Smooth muscle cell (in vitro differentiated cells): ENCODE results near the gene PSEN2. TPM values are rescaled to one million over a fixed set of nuclear protein-coding genes. Genes with fewer than 3 reads are reported as not detected.

ENCODE experiments used
- DNase-seq: peaks from one replicate; lab custom pipeline; 2025; ENCODE audit not compliant: unreplicated experiment; lab: John Stamatoyannopoulos, UW
- H2AFZ ChIP-seq: fragments of 200-600 bp; sonication (generic); 2 replicates; pipeline ENCODE4 v1.6.0; 2016; ENCODE audit warnings: antibody characterized with exemption, low read depth, mild to moderate bottlenecking
- H3F3A ChIP-seq: fragments of 200-600 bp; sonication (generic); 2 replicates; pipeline ENCODE4 v1.6.0; 2017; ENCODE audit warnings: antibody characterized with exemption, low read depth
- H3K27ac ChIP-seq: fragments of 200-600 bp; sonication (generic); 2 replicates; pipeline ENCODE4 v1.5.1; 2016; ENCODE audit warnings: low read depth, mild to moderate bottlenecking
- H3K27me3 ChIP-seq: fragments of 200-600 bp; sonication (generic); 2 replicates; pipeline ENCODE4 v1.6.1; 2016; ENCODE audit warnings: low read depth, mild to moderate bottlenecking
- H3K36me3 ChIP-seq: fragments of 200-600 bp; sonication (generic); 2 replicates; pipeline ENCODE4 v1.5.1; 2016; ENCODE audit warnings: low read depth
- H3K4me1 ChIP-seq: fragments of 200-600 bp; sonication (generic); 2 replicates; pipeline ENCODE4 v1.5.1; 2016; ENCODE audit warnings: low read depth
- H3K4me2 ChIP-seq: fragments of 200-600 bp; sonication (generic); 2 replicates; pipeline ENCODE4 v1.6.0; 2016; ENCODE audit warnings: mild to moderate bottlenecking
- H3K4me3 ChIP-seq: fragments of 200-600 bp; sonication (generic); 2 replicates; pipeline ENCODE4 v1.5.1; 2016; ENCODE audit warnings: mild to moderate bottlenecking
- H3K79me2 ChIP-seq: fragments of 200-600 bp; sonication (generic); 2 replicates; pipeline ENCODE4 v1.6.0; 2016; ENCODE audit warnings: low read depth, mild to moderate bottlenecking
- H3K9ac ChIP-seq: fragments of 200-600 bp; sonication (generic); 2 replicates; pipeline ENCODE4 v1.6.0; 2016; ENCODE audit warnings: low read depth
- H3K9me3 ChIP-seq: fragments of 200-600 bp; sonication (generic); replicated peaks from 2 replicates; pipeline ENCODE4 v1.5.1; 2016; ENCODE audit warnings: low read depth
- H4K20me1 ChIP-seq: fragments of 200-600 bp; sonication (generic); 2 replicates; pipeline ENCODE4 v1.6.0; 2016; ENCODE audit warnings: low read depth
- CTCF ChIP-seq: fragments of 200-600 bp; sonication (generic); IDR thresholded peaks from 2 replicates; pipeline ENCODE4 v1.5.1; 2017; ENCODE audit warnings: borderline replicate concordance, mild to moderate bottlenecking, antibody characterized with exemption; ENCODE audit not compliant: insufficient read depth, poor library complexity, severe bottlenecking
- WGBS: methylation state at CpG from one replicate; pipeline ENCODE4 v1.1.7; 2016; ENCODE audit warnings: low lambda C conversion rate; 5-methylcytosine and 5-hydroxymethylcytosine counted together
- polyA plus RNA-seq: library from polyadenylated mRNA; unstranded; fragments of >200 nt; fragmentation: Nextera tagmentation; extraction: Ambion mirVana; gene quantifications from 2 replicates; pipeline ENCODE4 v1.2.1, GENCODE V29; 2016
- total RNA-seq: library from RNA; depleted of rRNA; stranded (reverse); fragments of >200 nt; gene quantifications from 2 replicates; pipeline ENCODE4 v1.2.3, GENCODE V29; 2014

Gene PSEN2
- total and polyA plus RNA-seq, 2 experiments from 2014 or later = 3.5 to 5.7 TPM

GRCh38 chr1:226882631-226883409, 12.4 kb downstream of the PSEN2 start:
- TF ChIP-seq CTCF = no peak

GRCh38 chr1:226883630-226884029, 13.2 kb downstream of the PSEN2 start:
- Histone ChIP-seq H4K20me1 (no peaks in the 10 kb centered on the region), H3K27ac (no peak overlapping the region), H2AFZ (no peak overlapping the region), H3K27me3 (no peaks in the 10 kb centered on the region), H3K9me3 (no peaks in the 10 kb centered on the region), H3F3A (no peaks in the 10 kb centered on the region), H3K9ac (no peak overlapping the region), H3K4me1 (no peaks in the 10 kb centered on the region), H3K79me2 (no peaks in the 10 kb centered on the region), H3K4me3 (no peak overlapping the region), H3K4me2 (no peak overlapping the region), H3K36me3 (no peaks in the 10 kb centered on the region)
- no peak for DNase-seq
- no peak for TF ChIP-seq CTCF
- WGBS = over 99% methylated on average over 15 of the region's 16 CpGs

More at GRCh38 chr1:226882631-226883409, 12.4 kb downstream of the PSEN2 start:
- H3K27ac ChIP-seq = no peak overlapping the region
- no peak overlapping the region for H3K9ac ChIP-seq
- 49% methylated on average over 9 of the region's 9 CpGs for WGBS
- no peaks in the 10 kb centered on the region for H3K4me1 ChIP-seq
- DNase-seq = no peak
- peak overlapping the region; percentile 3 for H3K4me3 ChIP-seq
- H2AFZ ChIP-seq = no peak overlapping the region
- no peaks in the 10 kb centered on the region for H4K20me1 ChIP-seq
- no peaks in the 10 kb centered on the region for H3K9me3 ChIP-seq
- H3K27me3 ChIP-seq = no peaks in the 10 kb centered on the region
- H3K36me3 ChIP-seq = no peaks in the 10 kb centered on the region
- no peak overlapping the region for H3K4me2 ChIP-seq
- H3F3A ChIP-seq = no peaks in the 10 kb centered on the region
- no peaks in the 10 kb centered on the region for H3K79me2 ChIP-seq

- no peaks in the 10 kb centered on the region for H3K4me1 ChIP-seq
- no peaks in the 10 kb centered on the region for H3K36me3 ChIP-seq
- H3K79me2 ChIP-seq = no peaks in the 10 kb centered on the region
- no peak for TF ChIP-seq CTCF
- WGBS = 79% methylated on average over 6 of the region's 6 CpGs
- no peak overlapping the region for H2AFZ ChIP-seq
- no peak overlapping the region for H3K27ac ChIP-seq
- no peak overlapping the region for H3K4me2 ChIP-seq
- no peak overlapping the region for H3K4me3 ChIP-seq
- DNase-seq = no peak
- no peaks in the 10 kb centered on the region for H3K9me3 ChIP-seq
- H3K9ac ChIP-seq = no peak overlapping the region
- H3K27me3 ChIP-seq = no peaks in the 10 kb centered on the region
- no peaks in the 10 kb centered on the region for H4K20me1 ChIP-seq
- no peaks in the 10 kb centered on the region for H3F3A ChIP-seq
Measured at GRCh38 chr1:226884116-226884625, 13.8 kb downstream of the PSEN2 start.
